ENCODE measurements around the gene KRTAP1-4.
"Not testable (repeated sequence)": the region's sequence is repeated elsewhere in the genome, so short reads cannot be mapped to it uniquely, and the experiment has no call there.

KRTAP1-4 gene

DNA sequence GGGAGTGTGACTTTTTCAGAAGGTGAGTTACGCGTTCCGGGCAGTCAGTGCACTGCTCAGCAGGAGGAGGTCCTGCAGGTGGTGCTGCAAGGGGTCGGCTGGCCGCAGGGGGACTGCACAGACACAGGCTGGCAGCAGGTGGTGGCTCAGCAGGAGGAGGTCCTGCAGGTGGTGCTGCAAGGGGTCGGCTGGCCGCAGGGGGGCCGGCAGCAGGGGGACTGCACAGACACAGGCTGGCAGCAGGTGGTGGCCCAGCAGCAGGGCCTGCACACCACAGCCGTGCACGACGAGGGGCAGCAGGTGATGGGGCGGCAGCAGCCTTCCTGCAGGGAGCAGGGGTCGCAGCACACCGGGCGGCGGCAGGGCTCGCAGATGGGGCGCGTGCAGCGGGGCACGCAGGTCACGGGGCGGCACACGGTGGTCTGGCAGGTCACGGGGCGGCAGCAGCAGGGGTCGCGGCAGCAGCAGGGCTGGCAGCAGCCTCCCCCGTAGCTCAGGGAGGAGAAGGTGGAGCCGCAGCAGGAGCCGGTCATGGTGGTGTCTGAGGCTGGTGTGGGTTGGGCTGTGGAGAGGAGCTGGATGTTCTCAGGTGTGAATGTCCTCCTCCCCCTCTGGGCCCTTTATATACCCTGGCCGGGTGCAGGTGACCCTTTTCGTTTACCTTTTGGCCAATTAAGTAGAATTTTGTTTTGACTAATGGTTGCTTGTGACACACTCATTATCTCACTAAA lies 16.9 kb upstream of the KRTAP1-4 start, which contains the start of gene KRTAP2-1:
Gene KRTAP2-1, minus strand, starts transcription at position 582 of the 731 bp plus-strand sequence. Its CDS starts 49 bp downstream, at position 533.
- H3K4me1 ChIP-seq (ENCODE audit: control insufficient read depth, insufficient read depth, low read length); H3K4me3 ChIP-seq (ENCODE audit: low read depth, low read length); H3K27me3 ChIP-seq (ENCODE audit: control insufficient read depth, insufficient read depth, low read length); H3K27ac ChIP-seq (ENCODE audit: low read depth, low read length); H3K36me3 ChIP-seq (ENCODE audit: control insufficient read depth, insufficient read depth, low read length); H3K9ac ChIP-seq (ENCODE audit: low read depth, low read length); H3K9me3 ChIP-seq (ENCODE audit: control insufficient read depth, insufficient read depth, low read length): not testable (repeated sequence)

DNA sequence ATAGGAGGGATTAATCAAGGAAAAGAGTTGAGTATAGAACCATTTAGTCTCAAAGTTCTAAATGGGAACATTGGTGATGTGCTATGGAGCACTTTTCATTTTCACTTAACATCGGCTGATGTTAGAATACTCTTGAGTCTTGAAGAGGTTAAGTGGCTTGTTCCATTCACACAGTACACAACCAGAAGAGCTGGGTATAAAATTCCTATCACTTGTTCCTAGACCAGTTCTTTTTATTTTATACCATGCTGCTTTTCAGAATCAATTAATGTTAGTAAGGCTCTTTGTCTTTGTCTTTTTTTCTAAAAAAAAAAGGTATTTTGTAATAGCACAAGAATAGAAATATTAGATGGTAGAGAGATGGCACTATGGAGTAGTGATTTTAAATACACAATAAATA lies 13.0 kb upstream of the KRTAP1-4 start:
- Histone ChIP-seq H3K9me3 (ENCODE audit: control insufficient read depth, insufficient read depth, low read length) (no peaks in the 10 kb centered on the region), H3K36me3 (ENCODE audit: control insufficient read depth, insufficient read depth, low read length) (no peaks in the 10 kb centered on the region), H3K27ac (ENCODE audit: low read depth, low read length) (no peak overlapping the region), H3K27me3 (ENCODE audit: control insufficient read depth, insufficient read depth, low read length) (no peaks in the 10 kb centered on the region), H3K4me3 (ENCODE audit: low read depth, low read length) (no peak overlapping the region), H3K4me1 (ENCODE audit: control insufficient read depth, insufficient read depth, low read length) (peaks cover 13% of the 10 kb centered on the region), H3K9ac (ENCODE audit: low read depth, low read length) (no peak overlapping the region)

DNA sequence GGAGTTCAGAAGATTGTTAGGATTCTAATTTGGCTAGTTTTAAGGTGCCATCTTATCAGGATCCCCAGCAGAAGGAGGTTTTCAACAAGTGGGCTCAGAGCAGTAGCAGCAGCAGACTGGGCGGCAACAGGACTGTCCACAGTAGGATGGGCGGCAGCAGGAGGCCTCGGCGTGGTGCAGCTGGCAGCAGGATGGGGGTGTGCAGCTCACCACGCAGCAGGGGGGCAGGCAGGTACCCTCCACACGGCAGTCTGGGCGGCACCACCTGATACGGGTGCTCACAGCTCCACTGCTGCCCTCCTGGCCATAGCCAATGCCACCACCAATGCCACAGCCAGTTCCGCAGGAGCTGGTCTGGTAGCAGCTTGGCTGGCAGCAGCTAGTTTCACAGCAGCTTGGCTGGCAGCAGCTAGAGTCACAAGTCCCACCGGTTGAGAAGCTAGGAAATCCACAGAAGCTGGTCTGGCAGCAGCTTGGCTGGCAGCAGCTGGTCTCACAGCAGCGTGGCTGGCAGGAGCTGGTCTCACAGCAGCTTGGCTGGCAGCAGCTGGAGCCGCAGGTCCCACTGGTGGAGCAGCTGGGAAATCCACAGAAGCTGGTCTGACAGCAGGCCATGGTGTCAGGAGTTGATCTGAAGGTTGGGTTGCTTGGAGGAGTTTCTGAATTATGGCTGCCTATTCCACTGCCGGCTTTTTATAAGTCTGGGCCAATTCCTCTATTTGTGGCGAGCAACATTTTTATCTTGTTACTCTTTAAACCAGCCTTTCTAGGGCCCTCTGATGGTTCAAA lies 11.0 kb upstream of the KRTAP1-4 start, which contains the start of gene KRTAP1-1:
Gene KRTAP1-1, minus strand, starts transcription at position 668 of the 789 bp plus-strand sequence. Its CDS starts 53 bp downstream, at position 615.
- H3K4me3 ChIP-seq (ENCODE audit: low read depth, low read length); H3K27ac ChIP-seq (ENCODE audit: low read depth, low read length); H3K9me3 ChIP-seq (ENCODE audit: control insufficient read depth, insufficient read depth, low read length); H3K36me3 ChIP-seq (ENCODE audit: control insufficient read depth, insufficient read depth, low read length); H3K9ac ChIP-seq (ENCODE audit: low read depth, low read length); H3K27me3 ChIP-seq (ENCODE audit: control insufficient read depth, insufficient read depth, low read length): not testable (repeated sequence)
- H3K4me1 ChIP-seq (ENCODE audit: control insufficient read depth, insufficient read depth, low read length) = peaks cover 24% of the 10 kb centered on the region

DNA sequence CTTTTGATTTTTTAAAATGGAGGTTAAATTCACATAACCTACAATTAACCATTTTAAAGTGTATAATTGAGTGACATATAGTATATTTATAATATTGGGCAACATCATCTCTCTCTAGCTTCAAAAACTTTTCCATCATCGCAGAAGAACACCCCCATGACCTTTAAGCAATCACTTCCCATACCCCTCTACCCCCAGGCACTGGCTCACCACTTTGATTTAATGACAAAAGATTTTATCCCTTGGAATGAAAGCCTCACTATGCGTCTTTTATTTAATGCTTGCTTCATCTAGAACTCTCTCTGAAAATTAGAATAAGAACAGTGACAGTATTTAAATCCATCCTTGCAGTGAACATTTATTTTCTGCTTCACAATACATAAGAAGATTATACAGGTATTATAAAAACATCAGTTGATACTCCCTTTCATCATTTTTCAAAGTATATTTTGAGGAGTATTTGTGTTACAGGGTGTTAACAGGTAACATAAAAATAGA lies 7.9 kb upstream of the KRTAP1-4 start:
- H3K4me1 ChIP-seq (ENCODE audit: control insufficient read depth, insufficient read depth, low read length) = peaks cover 26% of the 10 kb centered on the region
- H3K27ac ChIP-seq (ENCODE audit: low read depth, low read length) = no peak overlapping the region
- H3K9me3 ChIP-seq (ENCODE audit: control insufficient read depth, insufficient read depth, low read length) = no peaks in the 10 kb centered on the region
- no peak overlapping the region for H3K4me3 ChIP-seq (ENCODE audit: low read depth, low read length)
- no peaks in the 10 kb centered on the region for H3K36me3 ChIP-seq (ENCODE audit: control insufficient read depth, insufficient read depth, low read length)
- no peaks in the 10 kb centered on the region for H3K27me3 ChIP-seq (ENCODE audit: control insufficient read depth, insufficient read depth, low read length)
- H3K9ac ChIP-seq (ENCODE audit: low read depth, low read length) = no peak overlapping the region

DNA sequence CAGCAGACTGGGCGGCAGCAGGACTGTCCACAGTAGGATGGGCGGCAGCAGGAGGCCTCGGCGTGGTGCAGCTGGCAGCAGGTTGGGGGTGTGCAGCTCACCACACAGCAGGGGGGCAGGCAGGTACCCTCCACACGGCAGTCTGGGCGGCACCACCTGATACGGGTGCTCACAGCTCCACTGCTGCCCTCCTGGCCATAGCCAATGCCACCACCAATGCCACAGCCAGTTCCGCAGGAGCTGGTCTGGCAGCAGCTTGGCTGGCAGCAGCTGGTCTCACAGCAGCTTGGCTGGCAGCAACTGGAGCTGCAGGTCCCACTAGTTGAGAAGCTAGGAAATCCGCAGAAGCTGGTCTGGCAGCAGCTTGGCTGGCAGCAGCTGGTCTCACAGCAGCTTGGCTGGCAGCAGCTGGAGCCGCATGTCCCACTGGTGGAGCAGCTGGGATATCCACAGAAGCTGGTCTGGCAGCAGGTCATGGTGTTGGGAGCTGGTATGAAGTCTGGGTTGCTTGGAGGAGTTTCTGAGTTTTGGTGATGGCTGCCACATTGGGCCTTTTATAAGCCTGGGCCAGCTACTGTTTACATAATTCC lies 4.4 kb upstream of the KRTAP1-4 start, which contains the start of gene KRTAP1-3:
Gene KRTAP1-3, minus strand, starts transcription at position 529 of the 590 bp plus-strand sequence. Its CDS starts 53 bp downstream, at position 476.
- peaks cover 26% of the 10 kb centered on the region for H3K4me1 ChIP-seq (ENCODE audit: control insufficient read depth, insufficient read depth, low read length)
- H3K9ac ChIP-seq (ENCODE audit: low read depth, low read length); H3K9me3 ChIP-seq (ENCODE audit: control insufficient read depth, insufficient read depth, low read length); H3K4me3 ChIP-seq (ENCODE audit: low read depth, low read length); H3K36me3 ChIP-seq (ENCODE audit: control insufficient read depth, insufficient read depth, low read length); H3K27me3 ChIP-seq (ENCODE audit: control insufficient read depth, insufficient read depth, low read length); H3K27ac ChIP-seq (ENCODE audit: low read depth, low read length): not testable (repeated sequence)

DNA sequence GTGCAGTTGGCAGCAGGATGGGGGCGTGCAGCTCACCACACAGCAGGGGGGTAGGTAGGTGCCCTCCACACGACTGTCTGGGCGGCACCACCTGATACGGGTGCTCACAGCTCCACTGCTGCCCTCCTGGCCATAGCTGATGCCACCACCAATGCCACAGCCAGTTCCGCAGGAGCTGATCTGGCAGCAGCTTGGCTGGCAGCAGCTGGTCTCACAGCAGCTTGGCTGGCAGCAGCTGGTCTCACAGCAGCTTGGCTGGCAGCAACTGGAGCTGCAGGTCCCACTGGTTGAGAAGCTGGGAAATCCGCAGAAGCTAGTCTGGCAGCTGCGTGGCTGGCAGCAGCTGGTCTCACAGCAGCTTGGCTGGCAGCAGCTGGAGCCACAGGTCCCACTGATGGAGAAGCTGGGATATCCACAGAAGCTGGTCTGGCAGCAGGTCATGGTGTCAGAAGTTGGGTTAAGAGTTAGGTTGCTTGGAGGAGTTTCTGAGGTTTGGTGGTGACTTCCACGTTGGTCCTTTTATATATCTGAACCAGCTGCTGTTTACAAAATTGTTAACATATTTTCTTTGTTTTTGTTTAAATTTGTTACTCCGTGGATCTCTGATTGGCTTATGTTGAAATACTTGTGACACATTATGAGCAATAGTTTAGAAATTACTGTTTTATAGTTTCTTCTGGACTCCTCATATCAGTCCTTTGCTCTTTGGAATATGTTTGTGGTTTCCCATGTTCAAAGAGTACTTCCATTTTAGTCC lies 3.1 kb downstream of the KRTAP1-4 start, which contains the start of gene KRTAP1-5:
Gene KRTAP1-5, minus strand, starts transcription at position 494 of the 757 bp plus-strand sequence. Its CDS starts 53 bp downstream, at position 441.
- Histone ChIP-seq H3K27me3 (ENCODE audit: control insufficient read depth, insufficient read depth, low read length) (no peaks in the 10 kb centered on the region), H3K9me3 (ENCODE audit: control insufficient read depth, insufficient read depth, low read length) (no peaks in the 10 kb centered on the region), H3K4me1 (ENCODE audit: control insufficient read depth, insufficient read depth, low read length) (no peaks in the 10 kb centered on the region), H3K9ac (ENCODE audit: low read depth, low read length) (no peak within 1 kb of the TSS), H3K27ac (ENCODE audit: low read depth, low read length) (no peak within 1 kb of the TSS), H3K36me3 (ENCODE audit: control insufficient read depth, insufficient read depth, low read length) (no peaks in the 10 kb centered on the region), H3K4me3 (ENCODE audit: low read depth, low read length) (no peak within 1 kb of the TSS)

DNA sequence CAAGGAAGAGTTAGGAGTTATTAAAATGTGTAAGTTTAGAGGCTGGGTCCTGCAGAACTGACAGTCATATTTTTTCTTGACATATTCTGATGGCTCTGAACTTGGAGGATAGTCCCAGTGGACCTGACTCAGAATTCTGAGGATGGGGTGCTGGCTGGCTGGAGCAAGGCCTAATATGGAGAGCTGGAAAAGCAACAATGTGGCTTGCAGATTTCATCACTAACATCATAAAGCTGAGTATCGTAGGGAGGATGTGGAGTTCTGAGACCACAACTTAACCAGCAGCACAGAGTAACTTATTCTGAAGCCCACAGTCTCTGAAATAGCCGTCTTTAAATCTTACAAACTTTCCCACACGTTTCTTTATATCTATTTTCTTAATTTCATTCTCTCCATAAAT lies 5.3 kb downstream of the KRTAP1-4 start:
- H3K4me3 ChIP-seq (ENCODE audit: low read depth, low read length) = no peak overlapping the region
- no peak overlapping the region for H3K9ac ChIP-seq (ENCODE audit: low read depth, low read length)
- H3K27me3 ChIP-seq (ENCODE audit: control insufficient read depth, insufficient read depth, low read length) = no peaks in the 10 kb centered on the region
- H3K36me3 ChIP-seq (ENCODE audit: control insufficient read depth, insufficient read depth, low read length) = no peaks in the 10 kb centered on the region
- H3K9me3 ChIP-seq (ENCODE audit: control insufficient read depth, insufficient read depth, low read length) = no peaks in the 10 kb centered on the region; the same call in 1 of the 2 replicates
- H3K4me1 ChIP-seq (ENCODE audit: control insufficient read depth, insufficient read depth, low read length) = no peaks in the 10 kb centered on the region
- no peak overlapping the region for H3K27ac ChIP-seq (ENCODE audit: low read depth, low read length)

DNA sequence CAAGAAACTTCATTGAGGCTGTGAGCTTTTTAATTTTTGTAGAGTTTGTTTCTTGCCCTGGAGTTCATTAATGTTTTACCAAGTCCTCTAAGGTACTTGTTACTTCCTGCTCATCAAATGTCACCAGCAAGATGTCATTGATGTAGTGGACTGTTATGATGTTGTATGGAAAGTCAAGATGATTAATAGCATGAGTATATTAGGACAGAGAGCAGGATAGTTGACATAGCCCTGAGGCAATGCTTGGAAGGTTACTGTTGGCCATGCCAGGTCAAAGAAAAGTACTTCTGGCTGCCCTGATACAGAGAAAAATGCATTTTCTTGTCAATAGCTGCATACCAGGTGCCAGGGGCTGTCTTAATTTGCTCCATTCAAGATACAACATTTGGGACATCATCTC lies 9.7 kb downstream of the KRTAP1-4 start:
- Histone ChIP-seq H3K27ac (ENCODE audit: low read depth, low read length) (no peak overlapping the region), H3K27me3 (ENCODE audit: control insufficient read depth, insufficient read depth, low read length) (no peaks in the 10 kb centered on the region), H3K4me1 (ENCODE audit: control insufficient read depth, insufficient read depth, low read length) (no peaks in the 10 kb centered on the region)

DNA sequence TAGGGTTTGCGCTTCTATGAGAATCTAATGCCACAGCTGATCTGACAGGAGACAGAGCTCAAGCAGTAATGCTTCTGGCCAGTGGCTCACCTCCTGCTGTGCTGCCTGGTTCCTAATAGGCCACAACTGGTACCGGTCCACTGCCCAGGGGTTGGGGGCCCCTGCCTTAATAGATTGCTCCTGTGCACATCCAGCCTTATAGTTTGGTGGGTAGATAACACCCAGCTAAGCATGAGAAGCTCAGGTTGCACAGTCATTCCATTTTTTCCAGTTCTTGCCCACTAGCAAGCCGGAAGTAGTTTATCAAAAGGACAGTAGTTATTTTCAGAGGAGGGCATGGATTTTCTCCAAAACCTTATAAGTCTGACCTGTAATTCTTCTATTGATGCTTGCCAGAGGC lies 10.6 kb downstream of the KRTAP1-4 start:
- no peak overlapping the region for H3K27ac ChIP-seq (ENCODE audit: low read depth, low read length)
- no peaks in the 10 kb centered on the region; the same call in 1 of the 2 replicates for H3K9me3 ChIP-seq (ENCODE audit: control insufficient read depth, insufficient read depth, low read length)
- H3K9ac ChIP-seq (ENCODE audit: low read depth, low read length) = no peak overlapping the region
- no peaks in the 10 kb centered on the region for H3K27me3 ChIP-seq (ENCODE audit: control insufficient read depth, insufficient read depth, low read length)
- H3K4me3 ChIP-seq (ENCODE audit: low read depth, low read length) = no peak overlapping the region
- no peaks in the 10 kb centered on the region for H3K36me3 ChIP-seq (ENCODE audit: control insufficient read depth, insufficient read depth, low read length)
- H3K4me1 ChIP-seq (ENCODE audit: control insufficient read depth, insufficient read depth, low read length) = no peaks in the 10 kb centered on the region

More for the DNA sequence above, 9.7 kb downstream of the KRTAP1-4 start:
- Histone ChIP-seq H3K4me3 (ENCODE audit: low read depth, low read length) (no peak overlapping the region), H3K36me3 (ENCODE audit: control insufficient read depth, insufficient read depth, low read length) (no peaks in the 10 kb centered on the region), H3K9ac (ENCODE audit: low read depth, low read length) (no peak overlapping the region), H3K9me3 (ENCODE audit: control insufficient read depth, insufficient read depth, low read length) (no peaks in the 10 kb centered on the region; the same call in 1 of the 2 replicates)

DNA sequence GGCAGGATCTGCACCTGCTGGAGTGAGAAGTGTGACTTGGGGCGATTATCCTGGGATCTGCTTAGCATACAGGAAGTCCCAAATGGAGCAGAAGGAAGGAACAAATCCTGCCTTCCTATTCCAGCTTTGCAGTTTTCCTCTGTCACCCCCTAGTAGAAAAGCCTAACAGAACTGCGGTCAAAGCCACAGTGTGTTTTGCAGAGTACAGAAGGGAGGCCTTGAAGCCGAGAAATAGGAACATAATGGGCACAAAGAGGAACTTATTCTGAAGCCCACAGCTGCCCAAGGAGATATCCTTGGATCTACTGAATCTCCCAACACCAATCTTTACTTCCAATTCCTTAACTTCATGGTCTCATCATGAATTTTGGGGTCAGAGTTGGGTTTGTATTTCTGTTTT lies 11.5 kb downstream of the KRTAP1-4 start:
- no peaks in the 10 kb centered on the region for H3K4me1 ChIP-seq (ENCODE audit: control insufficient read depth, insufficient read depth, low read length)
- H3K27me3 ChIP-seq (ENCODE audit: control insufficient read depth, insufficient read depth, low read length) = no peaks in the 10 kb centered on the region

More for the DNA sequence above, 11.5 kb downstream of the KRTAP1-4 start:
- H3K9ac ChIP-seq (ENCODE audit: low read depth, low read length) = no peak overlapping the region
- no peak overlapping the region for H3K27ac ChIP-seq (ENCODE audit: low read depth, low read length)
- H3K9me3 ChIP-seq (ENCODE audit: control insufficient read depth, insufficient read depth, low read length) = no peaks in the 10 kb centered on the region; the same call in 1 of the 2 replicates
- no peak overlapping the region for H3K4me3 ChIP-seq (ENCODE audit: low read depth, low read length)
- H3K36me3 ChIP-seq (ENCODE audit: control insufficient read depth, insufficient read depth, low read length) = no peaks in the 10 kb centered on the region

Data from HUES48 (cell line).